ENCODE results near the gene FAM3A.
A peak's percentile ranks its signal among the peaks of the same experiment; 100 is the strongest.

Gene FAM3A

GRCh38 chrX:154535892-154536291 lies 19.9 kb upstream of the FAM3A start:
- DNase-seq: no peak

DNA sequence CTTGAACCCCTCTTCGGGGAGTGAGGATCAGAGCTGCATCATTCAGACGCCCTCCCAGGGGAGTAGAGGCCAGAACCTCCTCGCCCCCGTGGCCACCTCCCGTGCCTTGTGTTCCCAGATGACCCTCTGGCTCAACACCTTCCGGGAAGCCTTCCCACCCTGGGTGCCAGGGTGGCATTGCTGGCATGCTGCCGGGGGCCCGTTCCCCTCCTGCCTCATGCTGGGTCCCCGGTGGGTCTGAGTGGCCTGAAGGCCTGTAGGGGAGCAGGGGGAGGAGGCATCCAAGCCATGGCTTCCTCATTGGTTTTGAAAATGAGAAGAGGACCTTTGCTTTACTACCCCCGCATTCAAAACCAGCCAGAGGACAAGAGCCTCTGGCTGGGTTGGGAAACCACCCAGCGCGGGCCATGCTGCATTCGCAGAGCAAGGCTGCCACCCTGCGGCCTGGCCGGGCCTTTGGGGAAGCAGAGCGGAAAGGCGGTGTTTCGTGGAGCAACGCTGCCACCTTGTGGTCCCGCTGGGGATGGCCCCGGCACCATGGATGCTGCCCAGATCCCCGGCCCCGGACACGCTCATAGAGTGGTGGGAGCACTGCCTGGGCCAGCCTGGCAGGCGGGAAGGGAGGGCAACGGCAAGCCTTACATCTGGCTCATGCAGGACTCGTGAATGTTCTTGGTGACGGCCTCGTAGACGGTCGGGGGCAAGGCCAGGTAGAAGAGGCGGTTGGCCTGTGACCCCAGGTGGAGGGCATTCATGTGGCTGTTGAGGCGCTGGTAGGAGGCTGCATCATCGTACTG lies 18.7 kb upstream of the FAM3A start:
- DNase-seq: peak; percentile 60

GRCh38 chrX:154532690-154533089 lies 16.7 kb upstream of the FAM3A start:
- DNase-seq: no peak

GRCh38 chrX:154531626-154532025 lies 15.6 kb upstream of the FAM3A start:
- no peak for DNase-seq

DNA sequence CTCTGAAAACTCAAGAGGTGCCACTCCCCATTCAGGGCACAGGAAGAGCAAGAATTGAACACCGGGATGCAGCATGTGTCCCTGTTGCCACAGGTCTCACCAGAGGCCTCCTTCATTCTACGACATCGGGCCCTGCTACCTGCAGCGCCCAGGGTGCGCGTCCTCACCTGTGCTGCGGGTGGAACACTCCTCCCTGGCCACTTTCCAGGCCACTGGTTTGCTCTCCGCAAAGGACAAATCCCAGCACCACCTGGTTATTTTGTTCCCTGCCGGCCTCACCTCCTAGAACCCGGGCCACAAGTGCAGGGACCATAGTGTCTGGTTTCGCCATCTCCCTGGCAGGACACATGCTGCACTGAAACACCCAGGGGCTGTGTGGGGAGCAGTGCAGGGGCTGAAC lies 14.3 kb upstream of the FAM3A start:
- DNase-seq: no peak

GRCh38 chrX:154529206-154529612 lies 13.2 kb upstream of the FAM3A start:
- no peak for DNase-seq

- DNase-seq: peak; percentile 79
Measured at GRCh38 chrX:154526901-154527675, 11.1 kb upstream of the FAM3A start.

GRCh38 chrX:154525606-154526490 lies 9.8 kb upstream of the FAM3A start:
- DNase-seq: no peak

- DNase-seq: no peak
Measured at GRCh38 chrX:154519389-154519788, 3.4 kb upstream of the FAM3A start.

GRCh38 chrX:154517101-154517781 lies 1.2 kb upstream of the FAM3A start:
- DNase-seq: peak; percentile 67

GRCh38 chrX:154516656-154517100 lies 646 bp upstream of the FAM3A start:
- no peak for DNase-seq

- DNase-seq: peak; percentile 25
Measured at GRCh38 chrX:154515090-154515965, 704 bp downstream of the FAM3A start.

GRCh38 chrX:154513716-154514115 lies 2.3 kb downstream of the FAM3A start:
- DNase-seq: no peak

DNA sequence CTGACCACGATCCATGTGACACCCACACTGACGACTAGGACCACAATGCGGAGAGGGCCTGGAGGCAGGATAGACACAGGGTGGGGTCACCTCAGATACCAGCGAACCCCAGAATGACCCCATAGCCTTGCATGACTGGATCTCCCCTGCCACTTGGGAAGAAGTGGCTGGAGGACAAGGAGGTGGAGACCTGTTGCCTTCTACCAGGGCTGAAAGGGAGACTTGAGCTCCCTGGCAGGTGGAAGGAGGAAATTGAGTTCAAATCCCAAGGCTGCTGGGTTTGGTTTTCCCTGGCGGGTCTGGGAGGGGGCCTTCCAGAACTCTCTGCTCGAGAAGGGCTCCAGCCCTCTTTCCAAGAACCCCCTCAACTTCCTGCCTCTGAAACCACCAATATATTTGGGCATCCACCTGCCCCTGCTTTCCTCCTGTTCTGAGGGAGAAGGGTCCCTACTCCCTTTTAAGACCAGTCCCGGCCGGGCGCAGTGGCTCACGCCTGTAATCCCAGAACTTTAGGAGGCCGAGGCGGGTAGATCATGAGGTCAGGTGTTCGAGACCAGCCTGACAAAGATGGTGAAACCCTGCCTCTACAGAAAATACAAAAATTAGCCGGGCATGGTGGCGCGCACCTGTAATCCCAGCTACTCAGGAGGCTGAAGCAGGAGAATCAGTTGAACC lies 3.0 kb downstream of the FAM3A start:
- no peak for DNase-seq

- no peak for DNase-seq
Measured at GRCh38 chrX:154511761-154512160, 4.3 kb downstream of the FAM3A start.

GRCh38 chrX:154509455-154509854 lies 6.6 kb downstream of the FAM3A start:
- no peak for DNase-seq

DNA sequence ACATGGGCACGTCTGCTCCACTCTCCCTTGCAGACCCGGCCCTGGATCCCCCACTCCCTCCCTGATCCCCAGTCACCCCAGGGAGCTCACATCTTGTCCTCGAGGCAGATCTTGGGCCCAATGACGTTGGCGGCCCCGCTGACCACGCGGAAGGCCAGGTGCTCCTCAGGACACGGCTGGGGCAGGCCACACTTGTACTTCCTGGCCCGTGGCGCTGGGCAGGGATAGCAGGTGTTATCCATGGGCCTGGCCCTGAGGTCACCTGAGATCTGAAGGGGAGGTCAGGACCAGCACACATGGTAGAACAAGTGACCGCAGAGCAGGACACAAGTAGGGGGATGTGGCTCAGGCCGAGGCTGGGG lies 7.7 kb downstream of the FAM3A start:
- DNase-seq: no peak

GRCh38 chrX:154507673-154508383 lies 8.2 kb downstream of the FAM3A start:
- DNase-seq: no peak

- no peak for DNase-seq
Measured at GRCh38 chrX:154506483-154507332, 9.3 kb downstream of the FAM3A start.
